ENCODE data around the gene NOVA2. TPM values are rescaled to one million over a fixed set of nuclear protein-coding genes. Genes with fewer than 3 reads are reported as not detected.
A peak's percentile ranks its signal among the peaks of the same experiment; 100 is the strongest.

Gene NOVA2
- total RNA-seq, 2 donors from 2014 or later: not detected

GRCh38 chr19:45940515-45940805 is 33.2 kb downstream of the NOVA2 start:
- peaks cover 51% of the 10 kb centered on the region for H3K27me3 Mint-ChIP-seq
- peaks cover 3% of the 10 kb centered on the region for H3K4me1 Mint-ChIP-seq
- no peak overlapping the region for H3K27ac Mint-ChIP-seq

GRCh38 chr19:45939792-45940514 is 33.7 kb downstream of the NOVA2 start:
- H3K9me3 ChIP-seq (ENCODE audit: control insufficient read depth, low read length, poor library complexity, severe bottlenecking): no peaks in the 10 kb centered on the region
- Mint-ChIP-seq H3K27me3 (peaks cover 51% of the 10 kb centered on the region), H3K27ac (no peak overlapping the region), H3K36me3 (ENCODE audit: low read depth) (peaks cover 5% of the 10 kb centered on the region), H3K4me3 (no peak overlapping the region), H3K4me1 (peaks cover 3% of the 10 kb centered on the region)
- DNase-seq (no peak), ATAC-seq (no peak)

More at GRCh38 chr19:45940515-45940805, 33.2 kb downstream of the NOVA2 start:
- H3K9me3 ChIP-seq (ENCODE audit: control insufficient read depth, low read length, poor library complexity, severe bottlenecking): no peaks in the 10 kb centered on the region
- DNase-seq: no peak
- H3K36me3 Mint-ChIP-seq (ENCODE audit: low read depth): peaks cover 5% of the 10 kb centered on the region
- no peak overlapping the region for H3K4me3 Mint-ChIP-seq
- ATAC-seq: no peak

GRCh38 chr19:45938733-45939319 is 34.8 kb downstream of the NOVA2 start:
- H3K4me1 Mint-ChIP-seq: peaks cover 3% of the 10 kb centered on the region
- DNase-seq: no peak
- no peak for ATAC-seq
- H3K27ac Mint-ChIP-seq: no peak overlapping the region
- no peak overlapping the region for H3K4me3 Mint-ChIP-seq
- H3K27me3 Mint-ChIP-seq: peaks cover 53% of the 10 kb centered on the region
- peaks cover 3% of the 10 kb centered on the region for H3K36me3 Mint-ChIP-seq (ENCODE audit: low read depth)
- no peaks in the 10 kb centered on the region for H3K9me3 ChIP-seq (ENCODE audit: control insufficient read depth, low read length, poor library complexity, severe bottlenecking)

- Mint-ChIP-seq H3K4me1 (peaks cover 3% of the 10 kb centered on the region), H3K27ac (no peak overlapping the region), H3K4me3 (no peak overlapping the region), H3K36me3 (ENCODE audit: low read depth) (peaks cover 3% of the 10 kb centered on the region), H3K27me3 (peaks cover 62% of the 10 kb centered on the region)
- no peak for ATAC-seq
- DNase-seq: no peak
- no peaks in the 10 kb centered on the region for H3K9me3 ChIP-seq (ENCODE audit: control insufficient read depth, low read length, poor library complexity, severe bottlenecking)
These were observed 38.4 kb downstream of the NOVA2 start for GRCh38 chr19:45935267-45935666.

GRCh38 chr19:45934551-45935230 is 39.0 kb downstream of the NOVA2 start:
- ATAC-seq (no peak), DNase-seq (no peak)
- peaks cover 68% of the 10 kb centered on the region for H3K27me3 Mint-ChIP-seq
- peaks cover 5% of the 10 kb centered on the region for H3K36me3 Mint-ChIP-seq (ENCODE audit: low read depth)
- H3K27ac Mint-ChIP-seq: no peak overlapping the region
- H3K4me1 Mint-ChIP-seq: peaks cover 3% of the 10 kb centered on the region
- H3K4me3 Mint-ChIP-seq: no peak overlapping the region
- H3K9me3 ChIP-seq (ENCODE audit: control insufficient read depth, low read length, poor library complexity, severe bottlenecking): no peaks in the 10 kb centered on the region

GRCh38 chr19:45933759-45934158 is 39.9 kb downstream of the NOVA2 start:
- Mint-ChIP-seq H3K4me1 (peaks cover 3% of the 10 kb centered on the region), H3K27me3 (peaks cover 68% of the 10 kb centered on the region), H3K4me3 (no peak overlapping the region), H3K36me3 (ENCODE audit: low read depth) (peaks cover 5% of the 10 kb centered on the region), H3K27ac (no peak overlapping the region)
- ATAC-seq (no peak), DNase-seq (no peak)
- no peaks in the 10 kb centered on the region for H3K9me3 ChIP-seq (ENCODE audit: control insufficient read depth, low read length, poor library complexity, severe bottlenecking)

- peak overlapping the region; percentile 41 for H3K27ac Mint-ChIP-seq
- DNase-seq (no peak), ATAC-seq (no peak)
- H3K4me3 Mint-ChIP-seq: no peak overlapping the region
- no peaks in the 10 kb centered on the region for H3K9me3 ChIP-seq (ENCODE audit: control insufficient read depth, low read length, poor library complexity, severe bottlenecking)
- H3K4me1 Mint-ChIP-seq: peaks cover 10% of the 10 kb centered on the region
- H3K36me3 Mint-ChIP-seq (ENCODE audit: low read depth): peaks cover 2% of the 10 kb centered on the region
- peaks cover 49% of the 10 kb centered on the region for H3K27me3 Mint-ChIP-seq
These were observed 42.6 kb downstream of the NOVA2 start for GRCh38 chr19:45931055-45931454.

- H3K9me3 ChIP-seq (ENCODE audit: control insufficient read depth, low read length, poor library complexity, severe bottlenecking): no peaks in the 10 kb centered on the region
- DNase-seq (no peak), ATAC-seq (no peak)
- H3K36me3 Mint-ChIP-seq (ENCODE audit: low read depth): peaks cover 2% of the 10 kb centered on the region
- peaks cover 10% of the 10 kb centered on the region for H3K4me1 Mint-ChIP-seq
- peaks cover 34% of the 10 kb centered on the region for H3K27me3 Mint-ChIP-seq
- no peak overlapping the region for H3K4me3 Mint-ChIP-seq
- H3K27ac Mint-ChIP-seq: no peak overlapping the region
These were observed 44.4 kb downstream of the NOVA2 start for GRCh38 chr19:45929247-45929646.

- H3K9me3 ChIP-seq (ENCODE audit: control insufficient read depth, low read length, poor library complexity, severe bottlenecking): no peaks in the 10 kb centered on the region
- Mint-ChIP-seq H3K36me3 (ENCODE audit: low read depth) (peaks cover 2% of the 10 kb centered on the region), H3K27ac (no peak overlapping the region), H3K4me3 (peak overlapping the region; percentile 50), H3K27me3 (peaks cover 26% of the 10 kb centered on the region), H3K4me1 (peaks cover 10% of the 10 kb centered on the region)
- DNase-seq (peak; percentile 78 to 80 (median 80)), ATAC-seq (peak; percentile 100)
These were observed 46.0 kb downstream of the NOVA2 start for GRCh38 chr19:45927565-45928261.

GRCh38 chr19:45924891-45925447 is 48.7 kb downstream of the NOVA2 start:
- Mint-ChIP-seq H3K4me3 (no peak overlapping the region), H3K4me1 (peaks cover 10% of the 10 kb centered on the region), H3K27me3 (peaks cover 12% of the 10 kb centered on the region), H3K36me3 (ENCODE audit: low read depth) (peaks cover 4% of the 10 kb centered on the region), H3K27ac (no peak overlapping the region)
- no peak for ATAC-seq
- H3K9me3 ChIP-seq (ENCODE audit: control insufficient read depth, low read length, poor library complexity, severe bottlenecking): no peaks in the 10 kb centered on the region
- DNase-seq: no peak

GRCh38 chr19:45922281-45922680 is 51.4 kb downstream of the NOVA2 start:
- no peak overlapping the region for H3K27ac Mint-ChIP-seq
- H3K27me3 Mint-ChIP-seq: peaks cover 12% of the 10 kb centered on the region
- ATAC-seq (no peak), DNase-seq (no peak)
- H3K4me3 Mint-ChIP-seq: no peak overlapping the region
- H3K4me1 Mint-ChIP-seq: peaks cover 2% of the 10 kb centered on the region
- peaks cover 4% of the 10 kb centered on the region for H3K36me3 Mint-ChIP-seq (ENCODE audit: low read depth)
- H3K9me3 ChIP-seq (ENCODE audit: control insufficient read depth, low read length, poor library complexity, severe bottlenecking): no peaks in the 10 kb centered on the region

GRCh38 chr19:45920458-45920857 is 53.2 kb downstream of the NOVA2 start:
- H3K27ac Mint-ChIP-seq: no peak overlapping the region
- no peaks in the 10 kb centered on the region for H3K4me1 Mint-ChIP-seq
- peaks cover 4% of the 10 kb centered on the region for H3K36me3 Mint-ChIP-seq (ENCODE audit: low read depth)
- H3K9me3 ChIP-seq (ENCODE audit: control insufficient read depth, low read length, poor library complexity, severe bottlenecking): no peaks in the 10 kb centered on the region
- peaks cover 18% of the 10 kb centered on the region for H3K27me3 Mint-ChIP-seq
- no peak for DNase-seq
- H3K4me3 Mint-ChIP-seq: no peak overlapping the region
- ATAC-seq: no peak

- H3K9me3 ChIP-seq (ENCODE audit: control insufficient read depth, low read length, poor library complexity, severe bottlenecking): no peaks in the 10 kb centered on the region
- ATAC-seq (no peak), DNase-seq (no peak)
- Mint-ChIP-seq H3K27me3 (peaks cover 18% of the 10 kb centered on the region), H3K4me1 (no peaks in the 10 kb centered on the region), H3K36me3 (ENCODE audit: low read depth) (peaks cover 4% of the 10 kb centered on the region), H3K4me3 (no peak overlapping the region), H3K27ac (no peak overlapping the region)
These were observed 54.0 kb downstream of the NOVA2 start for GRCh38 chr19:45919678-45920077.
